Measurements from ENCODE around the gene MGMT.

The MGMT gene

GRCh38 chr10:129740532-129741279 lies 273.7 kb downstream of the MGMT start:
- no peak for DNase-seq (ENCODE audit: low spot score)

DNA sequence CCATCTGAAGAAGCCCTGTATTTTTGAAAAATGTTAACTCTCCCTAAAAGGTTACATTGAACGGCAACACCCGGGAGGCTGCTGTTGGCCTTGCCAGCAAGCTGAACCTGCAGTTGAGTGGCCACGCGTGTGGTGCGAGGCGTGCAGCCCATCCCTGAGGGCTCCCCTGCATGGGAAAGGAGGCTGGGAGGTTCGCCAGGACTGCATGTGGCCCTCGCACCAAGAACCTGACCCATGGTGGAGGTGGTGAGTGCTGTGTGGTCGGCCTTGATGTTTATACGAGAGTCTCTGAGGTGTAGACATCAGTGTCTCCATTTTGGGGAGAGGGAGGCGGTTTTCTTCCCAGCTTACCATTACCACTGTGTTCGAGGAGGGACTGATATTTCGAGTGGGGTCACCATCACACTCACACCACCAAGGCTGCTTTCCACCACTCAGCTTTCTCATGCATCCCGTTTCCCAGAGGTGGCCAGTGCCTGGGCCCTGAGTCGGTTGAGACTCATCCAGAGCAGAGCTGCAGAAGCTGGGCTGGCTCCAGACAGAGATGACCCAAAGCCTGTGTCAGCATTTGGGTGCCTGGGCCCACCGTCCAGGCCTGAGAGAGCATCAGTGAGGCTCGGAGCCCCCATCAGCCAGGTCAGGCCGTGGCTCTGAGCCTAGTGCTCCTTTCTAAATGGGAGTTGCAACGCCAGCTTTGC lies 274.4 kb downstream of the MGMT start:
- no peak for DNase-seq (ENCODE audit: low spot score)

DNA sequence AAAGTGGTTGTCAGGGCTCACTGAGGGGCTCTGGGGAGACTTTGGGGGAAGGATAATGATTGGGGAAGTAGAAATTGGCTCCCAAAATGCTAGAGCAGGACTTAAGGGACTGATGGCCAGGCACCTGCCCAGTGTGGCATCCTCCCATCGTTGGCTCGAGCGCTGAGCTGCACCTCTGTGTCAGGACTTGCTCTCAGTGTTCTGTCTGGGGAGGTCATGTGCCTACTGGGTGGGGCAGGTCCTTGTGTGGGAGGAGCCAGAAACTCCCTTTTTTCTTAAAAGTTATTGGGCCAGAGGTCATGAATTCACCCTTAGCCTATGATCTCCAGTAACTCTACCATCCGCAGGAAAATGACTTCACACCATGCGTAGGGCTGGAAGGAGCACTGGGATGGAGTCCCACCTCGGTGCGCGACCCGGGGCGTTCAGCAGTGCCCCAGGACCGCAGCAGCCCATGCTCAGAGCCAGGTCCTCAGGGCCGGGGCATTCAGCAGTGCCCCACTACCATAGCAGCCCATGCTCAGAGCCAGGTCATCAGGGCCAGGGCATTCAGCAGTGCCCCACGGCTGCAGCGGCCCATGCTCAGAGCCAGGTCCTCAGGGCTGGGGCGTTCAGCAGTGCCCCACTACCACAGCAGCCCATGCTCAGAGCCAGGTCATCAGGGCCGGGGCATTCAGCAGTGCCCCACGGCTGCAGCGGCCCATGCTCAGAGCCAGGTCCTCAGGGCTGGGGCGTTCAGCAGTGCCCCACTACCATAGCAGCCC lies 275.1 kb downstream of the MGMT start:
- DNase-seq (ENCODE audit: low spot score): no peak

GRCh38 chr10:129742742-129743550 lies 275.9 kb downstream of the MGMT start:
- no peak for DNase-seq (ENCODE audit: low spot score)

- no peak for DNase-seq (ENCODE audit: low spot score)
Observed at GRCh38 chr10:129743738-129744133, 276.7 kb downstream of the MGMT start.

- DNase-seq (ENCODE audit: low spot score): no peak
Observed at GRCh38 chr10:129744134-129745111, 277.4 kb downstream of the MGMT start.

- no peak for DNase-seq (ENCODE audit: low spot score)
Observed at GRCh38 chr10:129745186-129745750, 278.2 kb downstream of the MGMT start.

GRCh38 chr10:129754211-129755050 lies 287.4 kb downstream of the MGMT start:
- DNase-seq (ENCODE audit: low spot score): no peak

- no peak for DNase-seq (ENCODE audit: low spot score)
Observed at GRCh38 chr10:129755158-129755591, 288.1 kb downstream of the MGMT start.

DNA sequence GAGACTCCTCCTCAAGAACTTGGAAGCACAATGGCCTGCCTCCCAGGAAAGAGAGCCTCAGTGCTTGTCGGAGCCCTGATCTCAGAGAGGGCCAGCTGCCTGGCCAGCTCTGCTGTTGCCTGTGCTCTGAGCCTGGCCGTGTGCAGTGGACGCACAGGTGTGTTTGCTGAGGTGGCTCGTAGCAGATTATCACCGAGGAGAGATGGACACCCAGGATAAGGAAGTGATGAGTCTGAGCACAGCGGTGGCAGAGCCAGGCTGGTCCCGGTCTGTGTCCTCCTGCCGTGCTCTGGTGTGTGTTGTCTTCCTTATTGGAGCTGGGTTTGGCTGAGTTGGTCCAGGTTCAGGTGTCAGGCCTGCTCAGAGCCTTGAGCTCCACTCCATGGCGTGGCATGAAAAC lies 288.6 kb downstream of the MGMT start:
- DNase-seq (ENCODE audit: low spot score): no peak

GRCh38 chr10:129756912-129757901 lies 290.2 kb downstream of the MGMT start:
- no peak for DNase-seq (ENCODE audit: low spot score)

DNA sequence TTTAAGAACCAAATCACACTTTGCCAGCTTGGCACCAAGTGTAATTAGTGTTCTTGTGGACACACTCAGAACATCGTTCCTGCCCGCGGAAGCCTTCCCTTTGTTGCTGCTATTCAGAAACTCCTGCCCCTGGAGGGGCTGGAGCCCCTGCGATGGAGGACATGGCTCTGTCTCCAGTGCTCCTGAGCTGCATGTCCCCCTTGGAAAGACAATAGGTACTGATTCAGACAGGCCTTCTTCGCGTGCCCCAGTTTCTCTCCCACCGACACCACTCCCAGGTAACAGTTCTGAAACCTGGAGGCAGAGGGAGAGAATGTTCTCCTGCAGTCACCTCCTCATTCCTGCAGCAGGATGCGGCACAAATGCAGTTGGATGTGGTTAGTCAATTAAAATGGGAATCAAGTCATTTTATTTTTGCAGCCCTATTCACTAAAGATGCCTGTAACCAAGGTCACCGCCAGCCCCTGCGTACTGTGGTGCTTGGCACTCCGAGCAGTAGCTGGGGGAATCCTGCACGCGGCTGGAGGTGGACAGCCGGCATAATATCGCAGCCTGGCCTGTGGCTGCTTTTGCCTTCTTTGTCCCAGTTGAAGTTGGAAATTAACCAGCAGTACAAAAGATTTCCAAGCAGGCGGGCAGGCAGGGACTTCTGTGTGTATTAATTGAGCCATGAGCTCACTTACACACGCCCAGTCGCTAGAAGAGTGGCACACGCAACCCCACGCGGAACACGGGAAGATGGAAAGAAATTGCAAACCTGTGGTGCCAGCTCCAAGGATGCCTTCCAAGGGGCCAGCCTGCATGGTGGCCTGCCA lies 291.4 kb downstream of the MGMT start:
- no peak for DNase-seq (ENCODE audit: low spot score)

DNA sequence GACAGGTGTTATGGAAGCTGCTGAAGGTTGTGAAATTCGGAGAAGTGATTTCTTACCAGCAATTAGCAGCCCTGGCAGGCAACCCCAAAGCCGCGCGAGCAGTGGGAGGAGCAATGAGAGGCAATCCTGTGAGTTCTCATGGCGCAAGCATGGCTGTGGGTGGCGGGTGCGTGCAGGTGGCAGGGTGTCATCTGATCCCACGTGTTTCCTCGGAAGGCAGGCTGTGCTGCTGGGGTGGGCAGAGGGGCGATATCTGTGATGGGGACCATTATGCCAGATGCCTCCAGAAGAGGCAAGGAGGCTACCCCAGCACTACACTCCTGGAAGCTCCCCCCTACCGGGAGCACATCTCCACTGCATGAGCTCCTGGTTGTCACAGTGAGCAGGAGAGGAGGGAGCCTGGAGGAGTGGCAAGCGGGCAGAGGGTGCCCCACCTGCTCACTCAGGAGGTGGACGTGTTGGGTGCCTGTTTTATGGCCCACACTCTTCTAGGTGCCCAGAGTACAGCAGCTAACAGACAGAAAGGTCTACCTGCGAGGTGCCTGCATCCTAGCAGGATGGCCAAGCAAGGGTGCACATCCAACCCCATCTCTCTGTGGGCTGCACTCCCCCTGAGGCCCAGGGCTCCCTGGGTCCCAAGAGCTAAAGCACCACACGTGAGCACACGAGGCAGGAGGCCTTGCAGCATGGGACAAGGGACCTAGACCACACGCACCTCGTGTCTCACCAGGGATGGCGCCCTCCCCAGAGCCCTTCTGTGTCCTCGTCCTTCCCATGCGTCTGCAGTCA lies 292.4 kb downstream of the MGMT start:
- no peak for DNase-seq (ENCODE audit: low spot score)

DNA sequence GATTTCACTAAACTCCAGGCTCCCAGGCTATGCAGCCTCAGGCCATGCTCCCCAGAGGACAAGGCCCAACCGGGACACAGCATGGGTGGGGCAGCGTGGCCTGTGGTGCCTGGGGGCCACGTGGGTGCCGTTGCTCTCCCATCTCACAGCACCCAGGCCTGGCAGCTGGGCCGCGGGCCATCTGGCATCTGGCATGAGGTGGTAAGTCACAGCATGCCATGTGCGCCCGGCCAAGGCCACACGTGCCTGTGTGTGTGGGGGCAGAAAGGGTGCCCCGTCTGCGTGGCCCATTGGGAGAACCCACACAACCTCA lies 292.9 kb downstream of the MGMT start:
- DNase-seq (ENCODE audit: low spot score): no peak

GRCh38 chr10:129760416-129760815 lies 293.4 kb downstream of the MGMT start:
- no peak for DNase-seq (ENCODE audit: low spot score)

DNA sequence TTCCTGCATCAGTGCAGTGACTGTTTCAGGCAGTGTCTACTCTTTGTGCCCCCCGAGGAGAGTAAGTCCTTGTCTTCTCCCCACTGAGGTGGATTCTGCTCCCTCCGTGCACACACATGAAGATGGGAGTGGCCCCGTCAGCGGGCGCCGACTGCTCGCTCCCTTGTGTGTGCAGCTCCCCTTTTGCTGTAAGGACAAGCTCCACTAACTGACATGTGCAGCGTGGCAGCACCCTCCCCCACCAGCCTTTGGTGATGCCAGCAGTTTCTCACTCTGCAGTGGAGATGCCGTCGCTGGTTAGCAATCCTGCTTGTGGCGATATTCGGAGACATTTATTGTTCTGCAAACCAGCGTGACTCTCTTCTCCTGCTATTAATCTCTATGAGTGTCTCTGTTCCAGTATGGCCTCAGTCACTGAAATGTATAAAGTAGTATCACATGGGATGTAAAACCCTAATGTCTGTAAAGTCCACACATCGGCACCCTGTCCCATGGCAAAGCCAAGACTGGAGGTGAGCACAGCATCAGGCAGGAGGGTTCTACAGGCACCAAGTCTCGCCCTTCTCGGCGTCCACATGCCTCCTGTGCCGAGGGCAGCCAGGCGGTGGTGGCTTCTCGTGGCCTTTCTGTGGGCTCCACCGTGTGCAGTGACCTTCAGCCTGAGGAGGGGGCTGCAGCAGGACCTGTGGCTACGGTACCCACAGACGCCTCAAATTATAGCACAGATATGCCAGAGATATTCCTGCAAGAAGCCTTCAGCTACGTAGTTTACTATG lies 294.3 kb downstream of the MGMT start:
- no peak for DNase-seq (ENCODE audit: low spot score)
